Hepatic stellate cell (primary cell): ENCODE data around the gene TMEM259.

Experiments used
- DNase-seq: peaks from one replicate; pipeline ENCODE4 v3.0.0; 2011; ENCODE audit warnings: low spot score

The TMEM259 gene

DNA sequence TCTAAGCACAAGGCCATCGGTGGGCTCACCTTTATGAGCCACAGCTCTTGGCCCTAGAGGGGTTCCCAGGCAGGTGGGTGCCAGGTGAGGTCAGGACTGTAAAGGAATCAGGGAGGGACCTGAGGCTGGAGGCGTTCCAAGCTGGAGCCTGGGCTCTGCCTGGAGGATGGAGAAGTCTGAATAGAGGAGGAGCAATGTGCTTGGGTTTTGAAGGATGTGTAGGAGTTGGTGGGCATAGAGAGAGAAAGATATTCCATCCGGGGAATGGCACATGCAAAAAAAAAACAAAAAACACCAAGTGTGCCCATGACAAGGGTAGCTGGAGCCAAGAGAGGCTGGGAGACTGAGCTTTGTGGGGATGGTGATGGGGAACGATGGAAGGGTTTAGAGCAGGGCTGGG lies 18.3 kb downstream of the TMEM259 start:
- no peak for DNase-seq

DNA sequence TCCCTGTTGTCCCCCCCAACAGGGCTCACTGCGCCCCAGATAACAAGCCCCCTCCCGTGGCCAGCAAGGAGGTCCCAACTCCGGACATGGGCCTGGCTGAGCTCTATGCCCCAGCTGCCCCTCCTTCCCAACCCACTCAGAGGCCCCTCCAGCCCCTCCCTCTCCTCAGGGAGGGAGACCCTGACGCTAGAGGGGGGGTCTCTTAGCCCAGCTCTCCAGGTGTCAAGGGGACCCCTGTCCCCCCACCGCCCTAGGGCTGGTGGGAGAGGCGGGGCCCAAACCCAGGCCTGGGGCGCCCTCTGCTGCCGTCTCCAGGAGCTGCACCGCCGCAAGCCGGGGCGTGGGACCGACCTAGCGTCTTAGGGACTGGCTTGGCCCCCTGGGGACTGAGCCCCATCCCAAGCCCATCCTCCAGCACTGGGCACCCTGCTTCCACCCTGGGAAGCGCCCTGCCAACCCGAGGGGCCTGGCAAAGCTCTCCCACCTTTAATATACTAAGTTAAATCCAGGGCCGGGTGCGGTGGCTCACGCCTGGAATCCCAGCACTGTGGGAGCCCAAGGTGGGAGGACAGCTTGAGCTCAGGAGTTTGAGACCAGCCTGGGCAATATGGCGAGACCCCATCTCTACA lies 19.3 kb downstream of the TMEM259 start:
- DNase-seq, result peak; percentile 76

- DNase-seq, result peak; percentile 45
Measured at GRCh38 chr19:1000591-1001537, 20.1 kb downstream of the TMEM259 start.

- DNase-seq, result peak; percentile 82
Measured at GRCh38 chr19:1000095-1000494, 20.8 kb downstream of the TMEM259 start, which contains the start of gene GRIN3B. TSS of gene GRIN3B (plus strand) at chr19:1000419. CDS start at chr19:1000438, 19 bp downstream.

DNA sequence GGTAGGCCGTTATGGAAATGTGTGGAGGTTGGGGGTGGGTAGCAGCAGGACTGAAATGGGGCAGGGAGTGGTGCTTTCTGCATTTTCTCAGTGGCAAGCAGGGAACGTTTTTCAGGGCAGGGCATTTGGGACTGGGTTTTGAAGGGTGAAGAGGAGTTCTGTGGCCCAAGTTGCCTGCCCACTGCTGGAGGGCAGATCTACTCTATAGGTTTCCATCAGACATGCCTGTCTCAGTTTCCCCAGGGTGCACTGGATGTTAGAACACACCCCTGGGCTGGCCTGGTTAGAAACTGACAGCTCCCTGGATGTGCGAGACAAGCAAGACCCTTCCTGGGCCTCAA lies 21.6 kb downstream of the TMEM259 start:
- no peak for DNase-seq

GRCh38 chr19:998064-998463 lies 22.9 kb downstream of the TMEM259 start:
- DNase-seq, result no peak

GRCh38 chr19:996051-996838 lies 24.7 kb downstream of the TMEM259 start:
- DNase-seq, result peak; percentile 77

DNA sequence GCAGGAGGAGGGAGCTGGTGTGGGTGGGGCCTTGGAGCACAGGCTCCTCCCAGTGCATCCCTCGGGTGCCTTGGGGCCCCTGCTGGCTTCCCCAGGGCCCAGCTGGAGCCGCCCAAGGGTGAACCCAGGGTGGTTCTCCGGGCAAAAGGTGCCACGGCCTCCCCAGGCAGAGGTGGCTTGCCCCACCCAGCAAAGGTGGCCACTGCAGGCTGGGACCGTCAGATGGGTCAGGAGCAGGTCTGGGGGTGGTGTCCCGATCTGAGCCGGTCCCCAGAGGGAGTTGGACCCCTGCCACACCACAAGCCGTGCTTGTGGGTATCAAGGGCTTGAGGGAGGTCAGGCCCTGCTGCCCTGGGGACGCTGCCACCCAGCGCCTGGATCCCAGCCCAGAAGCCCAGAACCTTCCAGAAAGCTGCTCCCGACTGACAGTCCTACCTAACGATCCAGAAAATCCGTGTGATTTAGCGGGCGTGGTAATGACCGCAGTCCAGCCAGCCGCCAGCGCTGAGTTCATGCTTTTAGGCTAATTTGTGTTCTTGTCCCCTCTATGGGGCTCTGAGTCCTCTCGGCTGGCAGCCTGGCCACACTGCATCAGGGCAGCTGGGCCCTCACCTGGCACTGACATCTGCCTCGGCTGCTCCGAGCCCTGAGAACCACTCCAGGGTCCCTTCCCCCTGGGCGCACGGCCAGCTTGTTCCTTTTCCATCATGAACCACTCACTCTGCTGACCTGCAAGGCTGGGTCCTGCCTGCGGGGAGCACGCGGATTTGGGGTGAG lies 25.7 kb downstream of the TMEM259 start:
- no peak for DNase-seq

GRCh38 chr19:994516-994915 lies 26.4 kb downstream of the TMEM259 start:
- no peak for DNase-seq

GRCh38 chr19:993831-994393 lies 27.0 kb downstream of the TMEM259 start:
- DNase-seq, result no peak

GRCh38 chr19:993361-993830 lies 27.5 kb downstream of the TMEM259 start:
- DNase-seq, result no peak

DNA sequence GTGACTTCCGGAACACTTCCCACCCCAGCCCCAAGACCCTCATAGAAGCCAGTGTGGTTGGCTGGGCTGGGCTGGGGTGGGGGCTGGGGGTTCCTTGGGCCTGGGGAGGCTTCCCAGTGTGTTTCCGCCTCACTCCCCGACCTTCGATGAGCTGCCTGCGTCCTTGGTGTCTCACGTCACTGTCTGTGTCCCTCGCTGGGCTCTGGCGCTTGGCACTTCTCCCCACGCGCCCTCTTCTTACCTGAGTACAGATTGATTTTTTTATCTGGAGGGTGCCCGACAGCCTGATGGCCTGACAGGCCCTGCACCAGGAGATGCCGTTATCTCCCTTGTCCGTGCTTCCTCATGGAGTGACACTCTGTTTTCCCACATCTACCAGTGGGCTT lies 28.3 kb downstream of the TMEM259 start:
- DNase-seq, result no peak

- DNase-seq, result no peak
Measured at GRCh38 chr19:991932-992669, 28.8 kb downstream of the TMEM259 start.

- no peak for DNase-seq
Measured at GRCh38 chr19:991174-991931, 29.6 kb downstream of the TMEM259 start.

- DNase-seq, result no peak
Measured at GRCh38 chr19:990746-991145, 30.2 kb downstream of the TMEM259 start.

- DNase-seq, result no peak
Measured at GRCh38 chr19:990119-990571, 30.8 kb downstream of the TMEM259 start.

GRCh38 chr19:989381-990081 lies 31.4 kb downstream of the TMEM259 start:
- DNase-seq, result no peak

GRCh38 chr19:988510-988909 lies 32.4 kb downstream of the TMEM259 start:
- DNase-seq, result no peak

GRCh38 chr19:988081-988480 lies 32.8 kb downstream of the TMEM259 start:
- no peak for DNase-seq
